GM12873 (cell line): ENCODE data around the gene VAPA.

Source experiments
- CTCF ChIP-seq: IDR thresholded peaks from 2 replicates; pipeline ENCODE4 v1.5.1; 2012; ENCODE audit warnings: low read depth, mild to moderate bottlenecking, moderate library complexity, low read length, control low read depth; ENCODE audit not compliant: insufficient read depth; ENCODE audit errors: missing control alignments

The VAPA gene

GRCh38 chr18:9941103-9941502 lies 27.3 kb downstream of the VAPA start:
- no peak for TF ChIP-seq CTCF

- TF ChIP-seq CTCF = no peak
These were observed 27.8 kb downstream of the VAPA start for GRCh38 chr18:9941660-9942059.

- TF ChIP-seq CTCF = no peak
These were observed 29.5 kb downstream of the VAPA start for GRCh38 chr18:9943311-9943710.

GRCh38 chr18:9944805-9945204 lies 31.0 kb downstream of the VAPA start:
- no peak for TF ChIP-seq CTCF

GRCh38 chr18:9946831-9947230 lies 33.0 kb downstream of the VAPA start:
- no peak for TF ChIP-seq CTCF

GRCh38 chr18:9947248-9947647 lies 33.4 kb downstream of the VAPA start:
- no peak for TF ChIP-seq CTCF

- TF ChIP-seq CTCF = no peak
These were observed 35.5 kb downstream of the VAPA start for GRCh38 chr18:9949315-9949714.
